GM12878 (cell line): ENCODE data around the gene DSG4.

ENCODE experiments used
- ATF2 ChIP-seq: IDR thresholded peaks from 2 replicates; pipeline ENCODE4 v1.6.1; 2012; ENCODE audit warnings: low read length, inconsistent platforms
- BRCA1 ChIP-seq: IDR thresholded peaks from 2 replicates; pipeline ENCODE4 v1.6.1; 2011; ENCODE audit warnings: low read depth, low read length, improper control_type of control experiment
- CHD1 ChIP-seq: IDR thresholded peaks from 2 replicates; pipeline ENCODE4 v1.6.1; 2012; ENCODE audit warnings: low read depth, low read length, improper control_type of control experiment
- CTCF ChIP-seq, 3 experiments: IDR thresholded peaks in 2 of 3; conservative IDR thresholded peaks in 1 of 3; 2 replicates each; pipeline ENCODE4 v1.5.1; 2011; ENCODE audit warnings: low read depth in 3 of 3, low read length in 3 of 3, mild to moderate bottlenecking in 3 of 3, control low read depth in 2 of 3, moderate library complexity in 2 of 3, inconsistent platforms in 1 of 3, mixed read lengths in 1 of 3; ENCODE audit not compliant: control insufficient read depth in 2 of 3, insufficient read depth in 1 of 3; ENCODE audit errors: extremely low read depth in 1 of 3
- EZH2 ChIP-seq: IDR thresholded peaks from 2 replicates; pipeline ENCODE4 v1.6.1; 2012; ENCODE audit warnings: low read depth, mild to moderate bottlenecking, control low read depth, inconsistent platforms, low read length, borderline replicate concordance; ENCODE audit not compliant: control insufficient read depth
- MAX ChIP-seq: IDR thresholded peaks from 2 replicates; pipeline ENCODE4 v1.6.1; 2012; ENCODE audit warnings: low read depth, low read length, improper control_type of control experiment
- PKNOX1 ChIP-seq: fragments of 450-650 bp; IDR thresholded peaks from 2 replicates; pipeline ENCODE4 v1.6.1; 2016; ENCODE audit warnings: mild to moderate bottlenecking
- POLR2A ChIP-seq: IDR thresholded peaks from 2 replicates; pipeline ENCODE4 v1.6.1; 2011; ENCODE audit warnings: low read depth, mild to moderate bottlenecking, low read length
- POLR2AphosphoS5 ChIP-seq: IDR thresholded peaks from 2 replicates; pipeline ENCODE4 v1.6.1; 2011; ENCODE audit warnings: mild to moderate bottlenecking, low read length, inconsistent platforms
- RCOR1 ChIP-seq: conservative IDR thresholded peaks from 2 replicates; pipeline ENCODE4 v1.6.1; 2012; ENCODE audit warnings: low read depth, low read length, improper control_type of control experiment
- REST ChIP-seq: IDR thresholded peaks from 2 replicates; pipeline ENCODE4 v1.6.1; 2012; ENCODE audit warnings: mild to moderate bottlenecking, low read depth, low read length
- ZBTB33 ChIP-seq: fragments of 450-650 bp; IDR thresholded peaks from 2 replicates; pipeline ENCODE4 v1.6.1; 2017; ENCODE audit warnings: mild to moderate bottlenecking
- ZNF24 ChIP-seq: fragments of 450-650 bp; IDR thresholded peaks from 2 replicates; pipeline ENCODE4 v1.6.1; 2017; ENCODE audit warnings: antibody characterized with exemption, mild to moderate bottlenecking
- ZNF274 ChIP-seq: IDR thresholded peaks from one replicate; pipeline ENCODE4 v1.8.0; 2011; ENCODE audit not compliant: insufficient read length, insufficient read depth

- no peak for TF ChIP-seq MAX
- TF ChIP-seq ZNF24: no peak
- no peak for TF ChIP-seq CTCF (IDR thresholded peaks at IDR 0.05 in 2 of 3, conservative IDR thresholded peaks at IDR 0.05 in 1 of 3; ENCODE audit: control insufficient read depth in 2 of 3, extremely low read depth in 1 of 3, insufficient read depth in 1 of 3, low read depth in 3 of 3, low read length in 3 of 3)
- no peak for TF ChIP-seq REST
- no peak for TF ChIP-seq CHD1
- no peak for TF ChIP-seq ZBTB33
- TF ChIP-seq BRCA1: no peak
- no peak for TF ChIP-seq ZNF274
- no peak for TF ChIP-seq PKNOX1
- TF ChIP-seq RCOR1: no peak
- TF ChIP-seq POLR2A: no peak
- TF ChIP-seq ATF2: no peak
- no peak for TF ChIP-seq POLR2AphosphoS5
- TF ChIP-seq EZH2: no peak
These were observed 36.6 kb downstream of the DSG4 start for GRCh38 chr18:31413137-31413536.
